Forelimb muscle (tissue), 1 donor: ENCODE measurements around the gene SET. TPM values are rescaled to one million over a fixed set of nuclear protein-coding genes. Genes with fewer than 3 reads are reported as not detected.

ENCODE experiments used
- DNase-seq: peaks from one replicate; pipeline ENCODE4 v3.0.0-alpha.2; 2013; ENCODE audit warnings: low read depth
- polyA plus RNA-seq: library from polyadenylated mRNA; unstranded; fragments of 120-200 nt; gene quantifications from one replicate; pipeline ENCODE4 v1.2.1, GENCODE V29; 2013; ENCODE audit not compliant: insufficient read length

SET gene
- polyA plus RNA-seq, 1 donor, result 294 TPM

DNA sequence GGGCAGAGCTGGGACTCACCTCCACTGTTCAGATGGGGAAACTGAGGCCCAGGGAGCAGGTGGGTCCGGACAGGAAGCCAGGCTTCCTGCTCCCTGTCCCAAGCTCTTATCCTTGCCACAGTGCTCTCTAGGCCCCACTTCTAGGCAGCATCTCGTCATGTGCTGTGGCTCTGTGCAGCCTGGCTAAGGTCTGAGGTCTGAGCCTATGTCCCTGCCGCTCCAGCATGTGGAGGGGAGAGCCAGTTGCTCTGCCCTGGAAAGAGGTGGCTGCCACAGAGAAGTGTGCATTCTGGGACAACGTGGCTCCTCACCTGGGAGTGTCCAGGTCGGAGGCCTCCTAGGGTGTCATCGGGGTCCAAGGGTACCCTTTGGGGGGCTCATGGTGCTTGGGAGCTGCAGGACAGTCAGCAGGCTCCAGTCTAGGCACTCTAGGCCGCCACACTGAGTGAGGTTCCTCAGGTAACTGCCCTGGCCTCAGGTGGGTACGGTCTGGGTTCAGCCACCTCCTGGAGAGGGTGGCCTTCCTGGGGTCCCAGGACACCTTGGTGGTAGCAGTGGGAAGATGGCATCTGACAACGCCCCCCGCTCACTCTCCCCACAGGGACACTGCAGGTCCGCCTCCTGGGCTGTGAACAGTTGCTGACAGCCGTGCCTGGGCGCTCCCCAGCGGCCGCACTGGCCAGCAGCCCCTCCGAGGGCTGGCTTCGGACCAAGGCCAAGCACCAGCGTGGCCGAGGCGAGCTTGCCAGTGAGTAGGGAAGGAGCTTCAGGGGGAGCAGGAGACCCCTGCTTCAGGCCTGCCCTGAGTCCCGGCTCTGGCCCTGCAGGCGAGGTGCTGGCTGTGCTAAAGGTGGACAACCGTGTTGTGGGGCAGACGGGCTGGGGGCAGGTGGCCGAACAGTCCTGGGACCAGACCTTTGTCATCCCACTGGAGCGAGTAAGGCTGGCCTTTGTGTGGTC lies 23.7 kb downstream of the SET start:
- no peak for DNase-seq

DNA sequence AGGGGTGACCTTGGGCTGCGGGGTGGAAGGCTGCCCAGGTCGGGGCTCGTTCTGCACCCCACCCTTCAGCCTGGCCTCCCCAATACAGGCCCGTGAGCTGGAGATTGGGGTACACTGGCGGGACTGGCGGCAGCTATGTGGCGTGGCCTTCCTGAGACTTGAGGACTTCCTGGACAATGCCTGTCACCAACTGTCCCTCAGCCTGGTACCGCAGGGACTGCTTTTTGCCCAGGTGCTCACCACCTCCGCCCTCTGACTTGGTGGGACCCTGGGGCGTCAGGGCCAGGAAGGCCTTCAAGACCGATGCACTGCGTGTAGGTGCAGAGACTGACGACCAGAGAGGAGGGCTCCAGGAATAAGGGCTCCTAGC lies 24.4 kb downstream of the SET start:
- DNase-seq, result no peak

GRCh38 chr9:128713941-128714573 lies 25.0 kb downstream of the SET start:
- DNase-seq, result no peak

GRCh38 chr9:128714586-128715435 lies 25.8 kb downstream of the SET start:
- DNase-seq, result no peak

DNA sequence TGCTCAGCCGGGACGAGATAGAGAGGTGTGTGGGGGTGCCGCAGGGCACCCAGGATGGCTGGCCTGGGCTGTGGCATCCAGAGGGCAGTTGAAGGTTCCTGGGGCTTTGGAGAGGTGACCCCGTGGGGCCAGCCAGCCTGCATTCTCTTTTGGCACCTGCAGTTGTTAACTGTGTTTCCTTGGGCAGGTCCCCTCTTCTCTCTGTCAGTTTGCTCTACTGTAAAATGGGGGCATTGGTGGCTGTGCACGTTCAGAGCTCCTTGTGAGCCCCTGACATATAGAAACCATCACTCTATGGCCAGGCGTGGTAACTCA lies 26.4 kb downstream of the SET start:
- no peak for DNase-seq

DNA sequence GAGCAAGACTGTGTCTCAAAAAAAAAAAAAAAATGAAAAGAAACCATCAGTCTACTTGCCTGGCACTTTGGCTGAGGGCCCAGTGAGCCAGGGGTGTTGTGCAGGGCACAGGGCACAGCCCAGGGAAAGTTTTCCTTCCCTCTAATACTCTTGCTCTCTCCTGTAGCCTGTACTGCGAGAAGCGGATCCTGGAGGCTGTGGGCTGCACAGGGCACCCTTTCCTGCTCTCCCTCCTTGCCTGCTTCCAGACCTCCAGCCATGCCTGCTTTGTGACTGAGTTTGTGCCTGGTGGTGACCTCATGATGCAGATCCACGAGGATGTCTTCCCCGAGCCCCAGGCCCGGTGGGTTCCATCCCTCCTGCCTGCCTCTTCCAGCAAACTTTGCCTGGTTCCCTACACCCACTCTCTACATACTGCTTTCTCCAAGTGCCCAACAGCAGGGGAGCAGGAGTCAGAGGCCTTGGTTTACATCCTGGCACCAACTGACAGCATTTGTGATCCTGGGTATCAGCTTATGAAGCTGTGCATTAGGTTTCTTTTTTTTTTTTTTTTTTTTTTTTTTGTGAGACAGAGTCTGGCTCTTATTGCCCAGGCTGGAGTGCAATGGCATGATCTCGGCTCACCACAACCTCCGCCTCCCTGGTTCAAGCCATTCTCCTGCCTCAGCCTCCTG lies 27.7 kb downstream of the SET start:
- DNase-seq, result no peak

- DNase-seq, result no peak
These were observed 29.0 kb downstream of the SET start for GRCh38 chr9:128718047-128718446.

GRCh38 chr9:128718475-128718874 lies 29.5 kb downstream of the SET start:
- no peak for DNase-seq

DNA sequence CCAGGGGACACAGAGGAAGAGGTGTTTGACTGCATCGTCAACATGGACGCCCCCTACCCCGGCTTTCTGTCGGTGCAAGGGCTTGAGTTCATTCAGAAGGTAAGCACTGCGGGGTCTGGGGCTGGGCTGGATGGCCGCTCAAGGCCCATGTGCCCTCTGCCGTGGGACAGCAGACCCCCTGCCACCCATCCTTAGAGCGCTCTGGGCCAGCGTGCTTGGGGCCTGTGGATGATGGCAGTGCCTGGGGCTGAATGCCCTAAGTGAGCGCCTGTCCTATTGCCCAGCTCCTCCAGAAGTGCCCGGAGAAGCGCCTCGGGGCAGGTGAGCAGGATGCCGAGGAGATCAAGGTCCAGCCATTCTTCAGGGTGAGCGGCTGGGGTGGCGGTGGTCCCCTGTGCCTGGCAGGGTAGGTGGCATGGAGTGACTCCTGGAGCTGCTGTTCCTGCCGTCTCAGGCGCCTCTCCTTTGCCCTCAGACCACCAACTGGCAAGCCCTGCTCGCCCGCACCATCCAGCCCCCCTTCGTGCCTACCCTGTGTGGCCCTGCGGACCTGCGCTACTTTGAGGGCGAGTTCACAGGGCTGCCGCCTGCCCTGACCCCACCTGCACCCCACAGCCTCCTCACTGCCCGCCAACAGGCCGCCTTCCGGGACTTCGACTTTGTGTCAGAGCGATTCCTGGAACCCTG lies 31.0 kb downstream of the SET start:
- DNase-seq, result no peak

GRCh38 chr9:128720841-128721486 lies 31.9 kb downstream of the SET start:
- DNase-seq, result no peak

GRCh38 chr9:128721487-128722010 lies 32.5 kb downstream of the SET start:
- DNase-seq, result no peak

- no peak for DNase-seq
These were observed 33.6 kb downstream of the SET start for GRCh38 chr9:128722380-128723351.

DNA sequence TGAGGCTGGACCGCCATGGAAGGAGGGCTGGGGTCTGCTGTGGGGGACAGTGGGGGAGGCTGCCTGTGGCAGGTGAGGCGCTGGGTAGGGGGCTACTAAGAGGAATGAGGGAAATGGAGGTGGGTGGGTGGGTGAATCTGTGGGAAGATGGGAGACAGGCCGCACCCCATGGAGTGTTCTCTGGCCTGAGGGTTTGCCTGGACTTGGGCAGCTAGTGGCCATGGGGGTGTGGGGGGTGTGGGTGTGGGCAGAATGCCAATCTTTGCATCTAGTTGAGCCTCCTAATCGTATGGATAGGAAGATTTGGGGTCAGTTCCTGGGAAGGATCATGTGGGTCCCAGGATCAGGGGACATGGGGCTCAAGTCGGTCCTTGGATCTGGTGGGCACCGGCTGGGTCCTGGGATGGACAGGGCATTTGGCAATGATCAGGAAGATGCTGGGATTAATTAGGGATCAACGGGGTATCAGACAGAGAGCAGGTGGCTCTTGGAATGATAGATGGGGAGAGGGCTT lies 34.4 kb downstream of the SET start:
- no peak for DNase-seq

GRCh38 chr9:128723866-128724743 lies 35.1 kb downstream of the SET start, which contains the start of gene ZDHHC12:
TSS of gene ZDHHC12 (minus strand) at chr9:128724127. CDS start at chr9:128724093, 34 bp downstream.
- no peak for DNase-seq

GRCh38 chr9:128724744-128725211 lies 35.8 kb downstream of the SET start:
- DNase-seq, result no peak

- no peak for DNase-seq
These were observed 38.7 kb downstream of the SET start for GRCh38 chr9:128727640-128728248.

DNA sequence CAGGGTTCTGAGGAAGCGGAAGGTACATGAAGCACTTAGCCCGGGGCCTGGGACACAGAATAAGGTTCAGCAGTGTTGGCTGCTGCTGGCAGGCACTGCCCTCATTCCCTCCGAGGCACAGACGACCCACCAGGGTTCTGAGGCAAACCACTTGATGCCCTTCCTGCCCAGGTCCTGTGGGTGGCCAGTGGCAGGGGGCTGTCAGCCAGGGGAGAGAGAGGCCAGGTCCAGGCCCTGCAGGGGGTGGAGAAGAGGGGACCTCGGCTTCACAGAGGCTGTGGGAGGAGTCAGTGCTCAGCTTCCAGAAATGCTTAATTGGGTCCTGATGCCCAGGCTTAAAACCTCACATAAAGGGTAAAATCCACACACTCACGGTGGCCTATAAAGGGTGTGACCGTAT lies 39.3 kb downstream of the SET start:
- no peak for DNase-seq
